K562 (cell line): ENCODE data around the gene EHD3.

Experiments used
- C11orf30 ChIP-seq: fragments of 450-650 bp; IDR thresholded peaks from 2 replicates; pipeline ENCODE4 v1.6.1; 2016; ENCODE audit warnings: low read depth, mild to moderate bottlenecking
- CEBPB ChIP-seq: fragments of 450-650 bp; IDR thresholded peaks from 2 replicates; pipeline ENCODE4 v1.6.1; 2016; ENCODE audit warnings: missing genetic modification characterization, missing compliant biosample characterization
- ETV1 ChIP-seq: fragments of 450-650 bp; conservative IDR thresholded peaks from 2 replicates; pipeline ENCODE4 v1.6.1; 2016; ENCODE audit warnings: missing genetic modification characterization, control low read depth, low read depth, missing compliant biosample characterization
- FOXA3 ChIP-seq, 2 experiments: fragments of 450-650 bp in 1 of 2; sonication (generic) in 1 of 2; formaldehyde crosslinking; IDR thresholded peaks in 1 of 2; conservative IDR thresholded peaks in 1 of 2; 2 replicates each; pipeline versions ENCODE4 v1.4.0 to v1.8.0; 2020 to 2022; ENCODE audit warnings: mild to moderate bottlenecking in 2 of 2, missing genetic modification reagents in 1 of 2
- NR2F6 ChIP-seq: fragments of 450-650 bp; formaldehyde crosslinking; IDR thresholded peaks from 2 replicates; pipeline ENCODE4 v1.4.0; 2020; ENCODE audit warnings: mild to moderate bottlenecking
- RBM39 ChIP-seq: fragments of 200-400 bp; formaldehyde crosslinking; optimal IDR thresholded peaks from 2 replicates; pipeline ENCODE3; 2018; ENCODE audit warnings: low read depth, low read length
- TF ChIP-seq, protein P1 (sequence below): fragments of 450-650 bp; IDR thresholded peaks from one replicate; pipeline ENCODE4 v1.6.1; 2018; ENCODE audit warnings: mild to moderate bottlenecking, moderate library complexity; ENCODE audit not compliant: partially characterized antibody
- TF ChIP-seq, protein P2 (sequence below): IDR thresholded peaks from 2 replicates; pipeline ENCODE4 v1.6.1; 2016; ENCODE audit warnings: missing genetic modification characterization, missing compliant biosample characterization

DNA sequence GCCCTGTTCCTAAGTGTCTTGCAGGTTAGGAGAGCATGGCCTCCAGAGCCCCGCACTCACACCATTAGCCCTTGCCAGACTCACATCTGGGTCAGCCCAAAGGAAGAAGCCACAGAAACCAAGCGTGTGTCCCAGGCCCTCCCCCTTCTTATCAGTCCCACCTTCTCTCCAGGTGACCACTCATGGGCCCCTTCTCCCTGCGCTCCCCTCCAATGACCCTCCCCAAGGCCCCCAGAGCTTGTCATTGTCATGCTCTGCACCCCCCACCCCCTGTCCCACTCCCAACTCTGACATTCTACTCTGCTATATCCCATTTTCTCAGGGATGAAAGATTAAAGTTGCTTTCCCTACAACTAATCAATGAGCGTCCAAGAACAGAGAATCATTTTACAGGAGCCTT, 46.8 kb upstream of the EHD3 start:
- TF ChIP-seq, protein P1, sequence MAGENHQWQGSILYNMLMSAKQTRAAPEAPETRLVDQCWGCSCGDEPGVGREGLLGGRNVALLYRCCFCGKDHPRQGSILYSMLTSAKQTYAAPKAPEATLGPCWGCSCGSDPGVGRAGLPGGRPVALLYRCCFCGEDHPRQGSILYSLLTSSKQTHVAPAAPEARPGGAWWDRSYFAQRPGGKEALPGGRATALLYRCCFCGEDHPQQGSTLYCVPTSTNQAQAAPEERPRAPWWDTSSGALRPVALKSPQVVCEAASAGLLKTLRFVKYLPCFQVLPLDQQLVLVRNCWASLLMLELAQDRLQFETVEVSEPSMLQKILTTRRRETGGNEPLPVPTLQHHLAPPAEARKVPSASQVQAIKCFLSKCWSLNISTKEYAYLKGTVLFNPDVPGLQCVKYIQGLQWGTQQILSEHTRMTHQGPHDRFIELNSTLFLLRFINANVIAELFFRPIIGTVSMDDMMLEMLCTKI: no peak
- TF ChIP-seq RBM39: no peak
- TF ChIP-seq, protein P2, sequence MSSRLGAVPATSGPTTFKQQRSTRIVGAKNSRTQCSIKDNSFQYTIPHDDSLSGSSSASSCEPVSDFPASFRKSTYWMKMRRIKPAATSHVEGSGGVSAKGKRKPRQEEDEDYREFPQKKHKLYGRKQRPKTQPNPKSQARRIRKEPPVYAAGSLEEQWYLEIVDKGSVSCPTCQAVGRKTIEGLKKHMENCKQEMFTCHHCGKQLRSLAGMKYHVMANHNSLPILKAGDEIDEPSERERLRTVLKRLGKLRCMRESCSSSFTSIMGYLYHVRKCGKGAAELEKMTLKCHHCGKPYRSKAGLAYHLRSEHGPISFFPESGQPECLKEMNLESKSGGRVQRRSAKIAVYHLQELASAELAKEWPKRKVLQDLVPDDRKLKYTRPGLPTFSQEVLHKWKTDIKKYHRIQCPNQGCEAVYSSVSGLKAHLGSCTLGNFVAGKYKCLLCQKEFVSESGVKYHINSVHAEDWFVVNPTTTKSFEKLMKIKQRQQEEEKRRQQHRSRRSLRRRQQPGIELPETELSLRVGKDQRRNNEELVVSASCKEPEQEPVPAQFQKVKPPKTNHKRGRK (tag): no peak
- no peak for TF ChIP-seq CEBPB (tag)
- TF ChIP-seq ETV1 (tag): no peak
- TF ChIP-seq C11orf30: no peak
- no peak for TF ChIP-seq NR2F6 (CRISPR knock-in tag)
- TF ChIP-seq FOXA3 (CRISPR knock-in tag; conservative IDR thresholded peaks at IDR 0.05 in 1 of 2, IDR thresholded peaks at IDR 0.05 in 1 of 2): no peak
